HG03558 (cell line): ENCODE measurements around the gene ECI1.
"Not testable (repeated sequence)": the region's sequence is repeated elsewhere in the genome, so short reads cannot be mapped to it uniquely, and the experiment has no call there.

Experiments used
- ATAC-seq: cut with Tn5 transposase; IDR thresholded peaks from one replicate; pipeline ENCODE4 v1.9.1; 2021; ENCODE audit warnings: moderate number of reproducible peaks; ENCODE audit not compliant: unreplicated experiment; ENCODE audit errors: extremely low read depth

Gene ECI1

DNA sequence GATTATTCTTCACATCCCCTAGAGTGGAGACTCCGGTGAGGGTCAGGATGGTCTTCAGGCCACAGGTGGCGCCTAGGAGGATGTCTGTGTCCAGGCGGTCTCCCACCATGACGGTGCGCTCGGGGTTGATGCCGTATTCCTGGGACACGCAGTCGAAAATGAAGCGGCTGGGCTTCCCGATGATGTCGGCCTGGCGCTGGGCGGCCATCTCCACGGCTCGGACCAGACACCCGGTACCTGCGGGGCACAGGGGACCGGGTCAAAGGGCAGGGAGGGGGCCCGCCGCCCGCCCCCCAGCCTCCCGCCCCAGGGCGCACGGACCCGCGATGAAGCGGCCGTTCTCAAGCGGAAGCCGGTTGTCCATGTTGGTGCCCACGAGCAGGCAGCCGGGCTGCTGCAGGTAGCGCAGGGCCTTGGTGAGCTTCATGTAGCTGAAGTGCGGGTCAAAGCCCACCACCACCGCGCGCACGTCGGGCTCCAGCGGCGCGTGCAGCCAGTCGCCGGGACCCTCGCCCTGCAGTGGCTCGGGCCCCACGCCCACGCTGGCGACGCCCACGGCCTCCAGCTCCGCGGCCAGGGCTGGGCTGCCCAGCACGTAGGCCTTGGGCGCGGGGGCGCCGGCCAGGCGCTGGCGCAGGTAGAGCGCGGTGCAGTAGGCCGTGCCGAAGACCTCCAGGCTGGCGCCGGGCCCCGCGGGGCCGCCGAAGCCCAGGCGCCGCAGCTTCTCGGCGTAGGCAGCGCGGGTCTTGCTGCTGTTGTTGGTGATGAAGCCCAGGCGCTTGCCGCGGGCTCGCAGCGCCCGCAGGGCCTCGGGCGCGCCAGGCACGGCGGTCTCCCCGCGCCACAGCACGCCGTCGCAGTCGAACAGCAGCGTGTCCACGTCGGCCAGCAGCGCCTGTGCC, 37.3 kb downstream of the ECI1 start:
- peak; percentile 6 for ATAC-seq

DNA sequence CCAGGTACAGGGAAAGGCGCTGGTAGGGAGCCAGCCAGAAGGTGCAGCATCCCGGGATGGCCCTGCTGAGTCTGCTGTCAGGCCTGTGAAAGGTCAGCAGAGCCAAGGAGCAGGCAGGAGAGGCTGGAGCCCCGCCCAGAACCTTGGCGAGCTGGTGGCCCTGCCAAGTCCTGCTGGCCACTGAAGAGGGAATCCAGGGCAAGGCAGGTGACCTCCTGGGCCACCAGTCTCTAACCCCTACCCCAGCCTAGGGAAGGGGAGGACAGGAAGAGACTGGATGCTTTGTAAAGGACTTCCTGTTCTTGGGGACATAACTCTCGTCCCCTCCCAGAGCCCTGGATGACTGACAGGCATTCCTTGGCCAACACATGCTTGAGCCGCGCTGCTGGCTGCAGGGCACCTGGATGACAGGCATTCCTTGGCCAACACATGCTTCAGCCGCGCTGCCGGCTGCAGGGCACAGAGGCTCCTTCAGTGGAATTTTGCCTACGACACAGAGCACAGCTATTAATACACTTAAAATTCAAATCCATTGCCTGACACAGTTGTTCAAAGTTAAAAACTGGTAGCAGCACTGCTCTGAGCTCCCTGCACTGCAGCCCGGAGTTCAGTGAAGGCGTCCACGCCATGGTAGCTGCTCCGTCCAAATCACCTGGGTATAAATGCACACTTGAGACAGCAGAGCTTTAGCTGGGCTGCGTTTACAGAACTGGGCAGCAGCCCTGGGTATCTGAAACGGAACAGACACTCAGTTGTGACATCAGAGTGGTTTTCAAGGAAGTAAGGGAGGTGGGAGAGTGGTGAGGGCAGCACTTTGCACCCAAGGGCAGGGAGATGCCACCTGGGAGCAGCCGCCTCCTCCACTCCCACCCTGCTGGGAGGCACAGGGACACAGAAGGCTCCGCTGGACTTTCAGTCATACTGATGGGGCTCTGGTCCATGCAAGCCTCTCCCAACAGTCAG, 38.7 kb downstream of the ECI1 start:
- no peak for ATAC-seq

- no peak for ATAC-seq
Measured at GRCh38 chr16:2211923-2212347, 39.5 kb downstream of the ECI1 start.

GRCh38 chr16:2210386-2211365, 40.7 kb downstream of the ECI1 start, which contains the start of gene BRICD5:
TSS of gene BRICD5 (minus strand) at chr16:2210863. CDS start at chr16:2210833, 30 bp downstream.
- no peak for ATAC-seq

- ATAC-seq = no peak
Measured at GRCh38 chr16:2210009-2210332, 41.4 kb downstream of the ECI1 start.

DNA sequence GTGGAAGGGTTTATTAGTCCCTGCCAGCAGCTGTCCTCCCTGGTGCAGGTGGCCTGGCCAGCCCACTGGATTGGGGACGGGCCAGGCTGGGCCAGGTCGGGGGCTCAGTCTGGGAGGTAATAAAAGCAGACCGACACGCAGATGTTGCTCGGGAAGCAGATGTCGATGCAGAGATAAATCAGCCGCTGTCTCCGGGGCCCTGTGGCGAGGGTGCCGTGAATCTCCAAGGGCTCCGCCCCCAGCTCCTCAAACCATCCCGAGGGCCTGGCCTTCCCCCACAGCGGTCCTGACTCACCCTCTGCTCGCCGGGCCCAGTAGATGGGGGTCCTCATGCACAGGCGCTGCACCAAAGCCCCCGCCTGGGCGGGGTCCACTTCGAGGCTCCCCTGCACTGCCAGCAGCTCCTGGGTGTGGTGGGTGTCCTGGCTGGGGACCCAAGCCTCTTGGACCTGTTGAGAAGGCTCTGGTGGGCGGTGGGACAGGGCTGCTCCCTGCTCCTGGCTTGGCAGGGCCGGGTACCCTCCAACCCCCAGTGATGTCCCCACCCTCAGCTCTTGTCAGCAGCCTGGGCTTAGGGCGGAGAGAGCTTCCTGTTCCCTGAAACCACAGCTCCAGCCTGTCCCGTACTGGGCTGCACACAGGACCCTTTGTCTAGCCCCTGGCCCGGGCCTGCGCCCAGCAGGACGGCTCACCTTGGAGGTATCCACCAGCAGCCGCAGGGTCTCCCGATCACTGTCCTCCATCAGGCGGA, 42.0 kb downstream of the ECI1 start:
- ATAC-seq = no peak

DNA sequence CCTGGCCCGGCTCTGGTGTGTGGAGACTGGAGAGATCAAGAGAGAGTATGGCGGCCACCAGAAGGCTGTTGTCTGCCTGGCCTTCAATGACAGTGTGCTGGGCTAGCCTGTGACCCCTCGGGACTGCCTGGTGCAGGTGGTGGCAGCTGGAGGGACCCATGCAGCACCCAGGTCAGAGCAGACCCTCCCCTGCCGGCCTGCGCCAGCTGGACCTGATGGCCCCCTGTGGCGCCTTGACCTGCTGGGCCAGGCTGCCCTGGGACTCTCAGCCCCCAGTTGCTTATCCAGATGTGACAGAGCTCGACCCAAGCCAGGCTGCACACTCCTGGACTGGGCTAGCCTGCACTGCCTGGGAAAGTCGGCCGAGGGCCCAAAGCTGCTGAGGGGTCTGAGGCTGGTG, 42.6 kb downstream of the ECI1 start:
- no peak for ATAC-seq

GRCh38 chr16:2208308-2208707, 43.1 kb downstream of the ECI1 start:
- ATAC-seq = no peak

DNA sequence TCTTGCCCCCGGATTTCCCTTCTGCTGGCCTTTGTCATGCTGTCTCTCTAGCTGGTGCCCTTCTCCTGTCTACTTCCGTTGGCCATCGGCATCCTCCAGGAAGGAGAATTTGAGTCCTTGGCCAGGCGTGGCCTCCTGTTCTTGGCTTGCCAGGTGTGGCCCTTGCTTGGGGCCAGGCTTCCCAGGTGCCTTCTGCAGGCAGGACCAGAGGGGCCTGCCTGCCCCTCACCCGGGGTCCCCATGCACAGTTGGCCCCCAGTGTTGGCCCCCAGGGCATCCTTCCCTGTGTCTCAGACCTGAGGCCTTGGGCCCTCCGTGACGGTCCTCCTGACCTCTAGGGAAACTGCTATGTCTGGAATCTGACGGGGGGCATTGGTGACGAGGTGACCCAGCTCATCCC, 43.5 kb downstream of the ECI1 start:
- ATAC-seq = no peak

GRCh38 chr16:2206780-2207433, 44.5 kb downstream of the ECI1 start:
- no peak for ATAC-seq

- no peak for ATAC-seq
Measured at GRCh38 chr16:2206420-2206779, 45.0 kb downstream of the ECI1 start.

GRCh38 chr16:2205967-2206313, 45.4 kb downstream of the ECI1 start:
- no peak for ATAC-seq

DNA sequence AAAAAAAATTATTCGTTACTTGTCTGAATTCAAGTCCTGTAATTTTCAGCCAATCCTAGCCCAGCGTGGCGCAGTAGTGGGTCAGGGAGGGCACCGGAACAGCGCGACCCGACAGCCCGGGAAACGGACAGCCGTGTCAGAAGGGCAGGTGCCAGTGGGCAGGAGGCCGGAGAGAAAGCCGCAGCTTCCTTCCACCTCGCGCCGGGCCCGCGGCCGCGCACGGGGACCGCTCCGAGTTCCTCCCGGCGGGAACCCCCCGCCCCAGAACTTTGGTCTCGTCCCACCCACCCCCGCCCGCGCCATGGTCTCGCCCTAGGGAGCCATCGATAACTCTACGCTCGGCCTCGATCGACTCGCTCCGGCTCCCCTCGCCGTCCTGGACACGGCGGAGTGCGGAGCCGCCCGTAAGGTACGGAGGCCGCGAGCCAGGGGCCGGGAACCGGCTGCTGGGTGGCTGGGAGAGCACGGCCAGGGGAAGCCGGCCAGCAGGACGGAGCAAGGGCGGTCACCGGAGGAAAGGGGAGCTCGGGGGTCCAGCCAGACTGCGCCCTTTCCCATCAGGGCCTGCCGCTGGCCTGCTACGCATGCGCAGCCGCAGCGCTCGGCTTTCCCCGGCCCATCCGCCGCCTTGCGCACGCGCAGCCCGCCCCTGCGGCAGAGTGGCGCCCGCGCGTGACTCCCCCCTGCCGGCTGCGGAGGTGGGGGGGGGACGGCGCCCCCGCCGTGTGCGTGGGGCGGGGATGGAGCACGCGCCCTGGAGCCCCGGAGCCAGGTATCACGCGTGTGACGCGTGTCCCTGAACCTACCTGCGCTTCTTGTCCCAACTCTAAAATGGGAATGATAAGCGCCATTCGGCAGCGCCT, 46.1 kb downstream of the ECI1 start, which contains the start of gene MLST8:
TSS of gene MLST8 (plus strand) at position 351 of the 863 bp plus-strand sequence. CDS start 632 bp downstream, outside the sequence.
- no peak for ATAC-seq

DNA sequence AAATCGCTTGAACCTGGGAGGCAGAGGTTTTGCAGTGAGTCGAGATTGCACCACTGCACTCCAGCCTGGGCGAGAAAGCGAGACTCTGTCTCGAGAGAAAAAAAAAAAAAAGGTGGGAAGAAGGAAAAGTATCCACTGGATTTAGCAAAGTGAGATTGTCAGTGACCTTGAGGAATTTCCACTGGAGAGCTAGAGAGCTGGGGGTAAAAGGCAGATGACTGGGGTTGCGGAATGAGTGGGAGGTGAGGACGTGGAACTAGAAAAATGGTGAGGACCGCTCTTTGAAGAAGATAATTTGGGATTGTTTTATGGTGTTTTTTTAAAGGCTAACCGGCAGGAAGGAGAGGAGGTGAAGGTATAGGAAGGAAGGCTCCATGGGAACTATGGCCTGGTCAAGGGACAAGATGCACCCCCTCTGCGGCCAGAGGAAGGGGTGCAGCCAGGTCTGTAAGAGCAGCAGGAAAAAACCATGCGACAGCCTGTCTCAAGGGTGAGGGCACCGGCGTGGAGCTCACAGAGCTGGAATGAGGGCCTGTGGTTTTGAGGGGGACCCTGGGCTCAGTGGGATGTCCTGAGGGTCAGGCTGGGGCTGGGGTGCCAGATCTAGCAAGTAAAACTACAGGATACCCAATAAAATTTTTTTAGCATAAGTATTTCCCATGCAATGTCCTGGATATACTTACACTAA, 46.8 kb downstream of the ECI1 start:
- no peak for ATAC-seq

- ATAC-seq = not testable (repeated sequence)
Measured at GRCh38 chr16:2203119-2203688, 48.2 kb downstream of the ECI1 start.

DNA sequence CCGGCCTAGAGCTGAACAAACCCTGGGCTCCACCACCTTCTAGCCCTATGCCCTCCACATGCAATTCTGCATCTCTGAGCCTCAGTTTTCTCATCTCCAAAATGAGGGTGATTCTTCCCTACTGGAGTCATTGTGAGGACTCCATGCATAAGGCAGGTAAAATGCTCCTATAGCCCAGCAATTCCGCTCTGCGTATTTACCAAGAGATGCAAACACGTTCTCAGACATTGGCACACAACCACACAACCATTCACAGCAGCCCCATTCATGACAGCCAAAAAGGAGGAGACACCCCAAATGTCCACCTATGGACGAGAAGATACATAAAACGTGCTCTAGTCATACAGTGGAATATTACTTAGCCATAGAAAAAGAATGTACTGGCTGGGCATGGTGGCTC, 51.1 kb downstream of the ECI1 start:
- ATAC-seq = no peak

DNA sequence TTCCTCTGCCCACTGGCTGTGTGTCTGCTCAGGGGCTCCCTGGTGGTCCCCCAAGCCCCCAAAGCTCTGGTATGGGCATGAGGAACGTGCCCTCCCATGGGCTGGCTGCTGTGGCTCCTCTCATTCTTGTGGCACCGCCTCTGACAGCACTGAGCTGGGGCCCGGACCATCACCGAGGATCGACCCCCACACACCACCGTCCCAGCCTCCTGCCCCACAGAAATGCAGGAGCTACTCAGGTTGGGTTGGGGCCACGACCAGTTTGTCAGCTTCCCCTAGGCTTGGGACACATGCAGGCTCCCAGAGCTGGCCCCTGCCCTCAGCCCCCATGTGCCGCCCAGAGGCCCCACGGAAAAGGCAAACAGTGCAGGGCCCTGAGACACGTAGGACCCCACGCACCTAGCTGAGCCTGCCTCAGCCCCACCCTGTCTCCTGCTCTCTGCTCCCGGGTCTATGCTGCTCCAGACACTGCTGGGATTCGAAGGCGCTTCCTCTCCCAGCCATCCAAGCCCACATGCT, 51.7 kb downstream of the ECI1 start:
- ATAC-seq = no peak
